SK-N-MC (cell line): ENCODE measurements around the gene SPRR3.

Source experiments
- EZH2 ChIP-seq: fragments of 200-600 bp; sonication (generic); IDR thresholded peaks from one replicate; pipeline ENCODE4 v1.6.1; 2017; ENCODE audit warnings: antibody characterized with exemption
- FOXP2 ChIP-seq: optimal IDR thresholded peaks from 2 replicates; pipeline ENCODE3; 2011; ENCODE audit warnings: mild to moderate bottlenecking, moderate library complexity; ENCODE audit not compliant: insufficient read depth; ENCODE audit errors: extremely low read length, control extremely low read depth
- POLR2AphosphoS5 ChIP-seq: IDR thresholded peaks from 2 replicates; pipeline ENCODE4 v1.6.1; 2012; ENCODE audit warnings: mild to moderate bottlenecking, low read depth, low read length, borderline replicate concordance

GRCh38 chr1:152997901-152998300 lies 3.6 kb upstream of the SPRR3 start:
- TF ChIP-seq POLR2AphosphoS5: no peak
- no peak for TF ChIP-seq EZH2
- no peak for TF ChIP-seq FOXP2
